H1 (cell line): ENCODE measurements around the gene WIPF3. TPM values are rescaled to one million over a fixed set of nuclear protein-coding genes. Genes with fewer than 3 reads are reported as not detected.

ENCODE experiments used
- CTCF ChIA-PET: fragments of 300-600 bp; sonication (Branson Sonifier 250); formaldehyde crosslinking; loops from one replicate; lab custom pipeline; 2021; ENCODE audit not compliant: partially characterized antibody; lab: Charles Lee
- POLR2A ChIA-PET: fragments of 300-600 bp; sonication (Branson Sonifier 250); formaldehyde crosslinking; loops from one replicate; lab custom pipeline; 2021; ENCODE audit warnings: inconsistent platforms; ENCODE audit not compliant: partially characterized antibody; lab: Charles Lee
- DNase-seq, 2 experiments: peaks; one replicate each; pipeline versions ENCODE4 v3.0.0 to v3.0.0-alpha.2; 2010 to 2022; ENCODE audit warnings: low spot score in 2 of 2, low read depth in 1 of 2, mixed read lengths in 1 of 2
- FAIRE-seq: peaks from 2 replicates; lab custom pipeline; 2011; peaks lifted over from hg19 to GRCh38; lab: Jason Lieb, UNC
- H2AFZ ChIP-seq: 2 replicates; pipeline ENCODE4 v1.8.1; 2012; ENCODE audit warnings: low read length, inconsistent platforms
- H2AK5ac ChIP-seq: 2 replicates; pipeline ENCODE4 v1.6.1; 2013; ENCODE audit warnings: low read depth, low read length
- H2BK120ac ChIP-seq: replicated peaks from 2 replicates; pipeline ENCODE3; 2013; ENCODE audit warnings: low read depth, low read length, inconsistent platforms
- H2BK12ac ChIP-seq: 2 replicates; pipeline ENCODE4 v1.6.1; 2013; ENCODE audit warnings: low read depth, low read length
- H2BK15ac ChIP-seq: 2 replicates; pipeline ENCODE4 v1.6.1; 2013; ENCODE audit warnings: low read length
- H2BK20ac ChIP-seq: 2 replicates; pipeline ENCODE4 v1.6.1; 2013; ENCODE audit warnings: low read length
- H2BK5ac ChIP-seq: 2 replicates; pipeline ENCODE4 v1.6.1; 2013; ENCODE audit warnings: low read depth, low read length
- H3K14ac ChIP-seq: 2 replicates; pipeline ENCODE4 v1.6.1; 2013; ENCODE audit warnings: inconsistent platforms; ENCODE audit not compliant: insufficient read length
- H3K18ac ChIP-seq: 2 replicates; pipeline ENCODE4 v1.6.1; 2013; ENCODE audit warnings: low read length; ENCODE audit errors: extremely low read depth
- H3K23ac ChIP-seq: 2 replicates; pipeline ENCODE4 v1.6.1; 2013; ENCODE audit warnings: inconsistent platforms; ENCODE audit not compliant: insufficient read length
- H3K23me2 ChIP-seq: 2 replicates; pipeline ENCODE4 v1.6.1; 2013; ENCODE audit warnings: low read depth, low read length
- H3K27ac ChIP-seq: 2 replicates; pipeline ENCODE4 v1.6.1; 2011; ENCODE audit warnings: low read depth, low read length, inconsistent platforms
- H3K27me3 ChIP-seq, 4 experiments: replicated peaks in 1 of 4; 1 replicate in 1 of 4; 2 replicates in 3 of 4; pipeline versions ENCODE4 v1.6.1 to v1.8.1; 2011 to 2013; ENCODE audit warnings: low read length in 3 of 4, mild to moderate bottlenecking in 3 of 4, inconsistent platforms in 2 of 4, mixed read lengths in 2 of 4, moderate library complexity in 1 of 4; ENCODE audit not compliant: control insufficient read depth in 3 of 4, insufficient read depth in 3 of 4; ENCODE audit errors: extremely low read depth in 1 of 4
- H3K36me3 ChIP-seq, 4 experiments: 2 replicates each; pipeline versions ENCODE4 v1.6.1 to v1.8.1; 2011 to 2013; ENCODE audit warnings: mild to moderate bottlenecking in 4 of 4, low read length in 3 of 4, moderate library complexity in 2 of 4, control low read depth in 1 of 4, inconsistent platforms in 1 of 4; ENCODE audit not compliant: insufficient read depth in 4 of 4, control insufficient read depth in 2 of 4
- H3K4ac ChIP-seq: replicated peaks from 2 replicates; pipeline ENCODE3; 2013; ENCODE audit warnings: low read length, low read depth, mixed read lengths, inconsistent platforms; ENCODE audit not compliant: insufficient read length
- H3K4me1 ChIP-seq, 4 experiments: replicated peaks in 1 of 4; 1 replicate in 1 of 4; 2 replicates in 3 of 4; pipeline versions ENCODE4 v1.6.1 to v1.8.1; 2011 to 2013; ENCODE audit warnings: low read length in 3 of 4, inconsistent platforms in 2 of 4, mixed read lengths in 1 of 4; ENCODE audit not compliant: insufficient read depth in 4 of 4, control insufficient read depth in 3 of 4
- H3K4me2 ChIP-seq, 2 experiments: 2 replicates each; pipeline versions ENCODE4 v1.6.1 to v1.8.1; 2011 to 2013; ENCODE audit warnings: low read depth in 2 of 2, low read length in 2 of 2, control low read depth in 1 of 2, inconsistent platforms in 1 of 2, mild to moderate bottlenecking in 1 of 2; ENCODE audit not compliant: insufficient read depth in 1 of 2
- H3K4me3 ChIP-seq, 4 experiments: fragments of 200-600, 300-600 bp in 1 of 4; sonication (generic), shearing (Covaris generic), sonication (Bioruptor Twin) in 1 of 4; 2 replicates each; pipeline versions ENCODE4 v1.5.1 to v1.8.1; 2011 to 2016; ENCODE audit warnings: low read length in 4 of 4, low read depth in 3 of 4, control low read depth in 2 of 4, inconsistent platforms in 2 of 4, mild to moderate bottlenecking in 2 of 4, mixed read lengths in 1 of 4, moderate library complexity in 1 of 4; ENCODE audit not compliant: insufficient read depth in 2 of 4; ENCODE audit errors: extremely low read depth in 1 of 4
- H3K56ac ChIP-seq: replicated peaks from 2 replicates; pipeline ENCODE3; 2013; ENCODE audit warnings: low read depth, mild to moderate bottlenecking, mixed read lengths, low read length, inconsistent platforms; ENCODE audit not compliant: insufficient read length
- H3K79me1 ChIP-seq: 2 replicates; pipeline ENCODE4 v1.6.1; 2013; ENCODE audit warnings: low read depth, low read length, control low read depth
- H3K79me2 ChIP-seq, 2 experiments: 2 replicates each; pipeline versions ENCODE4 v1.6.1 to v1.8.1; 2012 to 2013; ENCODE audit warnings: low read length in 2 of 2, mild to moderate bottlenecking in 2 of 2, inconsistent platforms in 1 of 2; ENCODE audit not compliant: insufficient read depth in 2 of 2, control insufficient read depth in 1 of 2
- H3K9ac ChIP-seq, 4 experiments: replicated peaks in 1 of 4; 1 replicate in 1 of 4; 2 replicates in 3 of 4; pipeline versions ENCODE4 v1.6.1 to v1.8.1; 2011 to 2013; ENCODE audit warnings: low read depth in 3 of 4, low read length in 3 of 4, control low read depth in 2 of 4, mild to moderate bottlenecking in 2 of 4, moderate library complexity in 2 of 4, inconsistent platforms in 1 of 4; ENCODE audit errors: extremely low read depth in 1 of 4
- H3K9me3 ChIP-seq, 2 experiments: 2 replicates each; pipeline versions ENCODE4 v1.6.1 to v1.8.1; 2012 to 2013; ENCODE audit warnings: mild to moderate bottlenecking in 2 of 2, moderate library complexity in 2 of 2, control low read depth in 1 of 2, inconsistent platforms in 1 of 2, low read depth in 1 of 2, low read length in 1 of 2, mixed read lengths in 1 of 2; ENCODE audit not compliant: insufficient read depth in 2 of 2
- H4K20me1 ChIP-seq, 2 experiments: replicated peaks in 1 of 2; 2 replicates each; pipeline versions ENCODE3 to v1.8.1; 2011 to 2013; ENCODE audit warnings: inconsistent platforms in 2 of 2, low read length in 2 of 2, mild to moderate bottlenecking in 1 of 2; ENCODE audit not compliant: insufficient read depth in 2 of 2, control insufficient read depth in 1 of 2
- H4K5ac ChIP-seq: 2 replicates; pipeline ENCODE4 v1.6.1; 2013; ENCODE audit warnings: low read length, low read depth, mixed read lengths, inconsistent platforms; ENCODE audit not compliant: insufficient read length
- H4K8ac ChIP-seq: 2 replicates; pipeline ENCODE4 v1.8.0; 2013; ENCODE audit warnings: mild to moderate bottlenecking, moderate library complexity, low read length, inconsistent platforms; ENCODE audit not compliant: insufficient read depth; ENCODE audit errors: extremely low read depth
- H4K91ac ChIP-seq: replicated peaks from 2 replicates; pipeline ENCODE3; 2013; ENCODE audit warnings: low read length, mixed read lengths, inconsistent platforms; ENCODE audit not compliant: insufficient read length
- GABPA ChIP-seq: IDR thresholded peaks from 2 replicates; pipeline ENCODE4 v1.6.1; 2011; ENCODE audit warnings: mild to moderate bottlenecking, low read length, moderate library complexity, borderline replicate concordance; ENCODE audit not compliant: insufficient read depth
- JUN ChIP-seq: IDR thresholded peaks from 2 replicates; pipeline ENCODE4 v1.6.1; 2011; ENCODE audit warnings: low read depth, mild to moderate bottlenecking, improper control_type of control experiment, low read length
- RAD21 ChIP-seq, 2 experiments: IDR thresholded peaks in 1 of 2; conservative IDR thresholded peaks in 1 of 2; 2 replicates each; pipeline ENCODE4 v1.6.1; 2011; ENCODE audit warnings: low read depth in 2 of 2, low read length in 2 of 2, improper control_type of control experiment in 1 of 2, inconsistent platforms in 1 of 2, mild to moderate bottlenecking in 1 of 2, moderate library complexity in 1 of 2
- RFX5 ChIP-seq: IDR thresholded peaks from 2 replicates; pipeline ENCODE4 v1.6.1; 2011; ENCODE audit warnings: low read depth, low read length, improper control_type of control experiment, borderline replicate concordance
- SIN3A ChIP-seq, 2 experiments: IDR thresholded peaks in 1 of 2; conservative IDR thresholded peaks in 1 of 2; 2 replicates each; pipeline ENCODE4 v1.6.1; 2011 to 2012; ENCODE audit warnings: low read length in 2 of 2, improper control_type of control experiment in 1 of 2, low read depth in 1 of 2, mild to moderate bottlenecking in 1 of 2
- SIRT6 ChIP-seq: IDR thresholded peaks from one replicate; pipeline ENCODE4 v1.7.1; 2012; ENCODE audit warnings: low read length, inconsistent platforms
- WGBS, 2 experiments: shearing (Covaris generic) in 1 of 2; methylation state at CpG; one replicate each; pipeline versions ENCODE4 v1.1.6 to v1.1.7; 2013 to 2015; ENCODE audit warnings: low lambda C conversion rate in 2 of 2, mixed read lengths in 2 of 2, inconsistent platforms in 1 of 2, low coverage in 1 of 2, missing lambda C conversion rate in 1 of 2; ENCODE audit not compliant: insufficient replicate concordance in 2 of 2, insufficient coverage in 1 of 2, insufficient read length in 1 of 2; ENCODE audit errors: extremely low coverage in 1 of 2, missing lambda C conversion rate in 1 of 2; 5-methylcytosine and 5-hydroxymethylcytosine counted together
- polyA plus RNA-seq, 7 experiments: library from polyadenylated mRNA; depleted of rRNA in 3 of 7; stranded (reverse) in 5 of 7; unstranded in 2 of 7; fragments of >200 nt in 5 of 7; fragments of 200-250 nt in 2 of 7; gene quantifications; 1 replicate in 5 of 7; 2 replicates in 1 of 7; 4 replicates in 1 of 7; pipeline versions ENCODE4 v1.2.1 to v1.2.3, GENCODE V29; 2011 to 2013; ENCODE audit warnings: missing spikeins in 2 of 7, mixed read lengths in 2 of 7
- total RNA-seq: library from RNA; stranded (reverse); fragmentation: NEBNext Ultra II Directional; extraction: Animal tissue kit (Norgen Biotek cat#: 25700); gene quantifications from 2 replicates; pipeline ENCODE4 v1.2.1, GENCODE V29; 2021
- TF ChIP-seq, protein P1 (sequence below), 3 experiments: IDR thresholded peaks; 1 replicate in 2 of 3; 2 replicates in 1 of 3; pipeline versions ENCODE4 v1.5.1 to v1.6.1; 2011; ENCODE audit warnings: low read length in 3 of 3, mild to moderate bottlenecking in 3 of 3, inconsistent platforms in 2 of 3, low read depth in 1 of 3, moderate library complexity in 1 of 3; ENCODE audit not compliant: insufficient read depth in 1 of 3; ENCODE audit errors: control extremely low read depth in 1 of 3
- TF ChIP-seq, protein P2 (sequence below): IDR thresholded peaks from 2 replicates; pipeline ENCODE4 v1.6.1; 2012; ENCODE audit warnings: inconsistent platforms

WIPF3 gene
- total and polyA plus RNA-seq, 2 of the 8 experiments (the other 6 are each of a cell fraction or from before 2014, with no cell fraction given): 5.0 to 12.1 TPM

DNA sequence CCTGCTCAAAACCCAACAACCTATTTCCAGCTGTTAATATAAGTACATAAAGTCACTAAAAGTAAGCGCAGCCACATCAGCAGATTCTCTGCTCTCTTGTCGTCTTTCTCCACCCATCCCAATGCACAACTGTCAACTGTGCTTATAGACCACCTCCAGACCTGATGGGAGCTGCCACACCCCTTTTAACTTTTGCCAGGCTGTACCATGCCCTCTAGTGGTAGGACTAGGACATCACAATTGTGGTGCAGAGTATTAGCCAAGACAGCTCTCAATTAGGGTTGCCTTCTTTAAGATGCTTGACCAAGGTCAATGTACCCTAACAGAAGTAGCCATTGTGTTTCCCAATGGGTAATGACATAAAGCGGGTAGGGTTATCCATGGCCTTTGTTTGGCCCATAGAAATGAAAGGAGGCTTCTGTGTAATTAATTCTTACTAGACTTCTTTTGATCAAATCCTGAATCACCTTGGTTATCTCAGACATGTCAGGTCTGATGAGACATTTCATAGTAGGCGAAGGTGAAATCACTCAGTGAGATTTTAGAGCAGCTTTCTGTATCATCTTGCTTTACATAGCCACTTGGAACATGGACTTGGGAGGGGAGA lies 115.2 kb downstream of the WIPF3 start:
- H3K14ac ChIP-seq: no peak overlapping the region
- H3K18ac ChIP-seq: no peak overlapping the region
- peaks cover 0 to 2% of the 10 kb centered on the region in 2 experiments for H4K20me1 ChIP-seq
- no peak overlapping the region for H3K4me3 ChIP-seq
- no peak overlapping the region for H2BK15ac ChIP-seq
- DNase-seq: peak; percentile 21 to 67
- H2BK120ac ChIP-seq: no peak overlapping the region
- WGBS, 2 experiments: 49% methylated on average over 4 of the region's 4 CpGs; no CpG with 5 or more reads in 1 of the 2 experiments
- H2AK5ac ChIP-seq: no peak overlapping the region
- no peak overlapping the region for H3K23ac ChIP-seq
- FAIRE-seq: peak; percentile 98
- no peak overlapping the region for H3K4me2 ChIP-seq
- H2BK5ac ChIP-seq: no peak overlapping the region
- CTCF ChIA-PET: interaction anchor here (0.7 to 3.8 kb wide), 50 partner anchors 9 to 286 kb away, joined by 3 to 23 read pairs (median 4); no protein-coding TSS in a partner anchor
- no peak overlapping the region for H2BK20ac ChIP-seq
- POLR2A ChIA-PET: interaction anchor here (0.7 to 1.3 kb wide), 3 partner anchors 37 to 157 kb away, joined by 3 read pairs; no protein-coding TSS in a partner anchor
- no peak overlapping the region for H2BK12ac ChIP-seq
- H3K79me2 ChIP-seq: no peaks in the 10 kb centered on the region
- H3K4ac ChIP-seq: no peak overlapping the region
- H3K4me1 ChIP-seq: no peaks in the 10 kb centered on the region
- H4K91ac ChIP-seq: no peak overlapping the region
- H3K27me3 ChIP-seq: no peaks in the 10 kb centered on the region
- no peak overlapping the region for H3K56ac ChIP-seq
- no peaks in the 10 kb centered on the region; the same call in 1 of the 2 replicates for H3K23me2 ChIP-seq
- no peak overlapping the region for H3K9ac ChIP-seq
- H3K79me1 ChIP-seq: no peaks in the 10 kb centered on the region
- H4K8ac ChIP-seq: no peak overlapping the region
- no peak overlapping the region for H3K27ac ChIP-seq
- no peak overlapping the region for H2AFZ ChIP-seq
- no peaks in the 10 kb centered on the region for H3K9me3 ChIP-seq
- H3K36me3 ChIP-seq: peaks cover 0 to 22% (median 9%) of the 10 kb centered on the region in 4 experiments; a peak in 5 of 8 replicates
- H4K5ac ChIP-seq: no peak overlapping the region
- TF ChIP-seq SIN3A (conservative IDR thresholded peaks at IDR 0.05 in 1 of 2, IDR thresholded peaks at IDR 0.05 in 1 of 2; ENCODE audit: low read depth in 1 of 2, low read length in 2 of 2): peak in 1 of 2 experiments; percentile 81; a peak in 2 of 4 replicates
- peak; percentile 95 to 96 for TF ChIP-seq RAD21 (IDR thresholded peaks at IDR 0.05 in 1 of 2, conservative IDR thresholded peaks at IDR 0.05 in 1 of 2; ENCODE audit: low read depth in 2 of 2, low read length in 2 of 2)
- no peak for TF ChIP-seq RFX5
- TF ChIP-seq, protein P1, sequence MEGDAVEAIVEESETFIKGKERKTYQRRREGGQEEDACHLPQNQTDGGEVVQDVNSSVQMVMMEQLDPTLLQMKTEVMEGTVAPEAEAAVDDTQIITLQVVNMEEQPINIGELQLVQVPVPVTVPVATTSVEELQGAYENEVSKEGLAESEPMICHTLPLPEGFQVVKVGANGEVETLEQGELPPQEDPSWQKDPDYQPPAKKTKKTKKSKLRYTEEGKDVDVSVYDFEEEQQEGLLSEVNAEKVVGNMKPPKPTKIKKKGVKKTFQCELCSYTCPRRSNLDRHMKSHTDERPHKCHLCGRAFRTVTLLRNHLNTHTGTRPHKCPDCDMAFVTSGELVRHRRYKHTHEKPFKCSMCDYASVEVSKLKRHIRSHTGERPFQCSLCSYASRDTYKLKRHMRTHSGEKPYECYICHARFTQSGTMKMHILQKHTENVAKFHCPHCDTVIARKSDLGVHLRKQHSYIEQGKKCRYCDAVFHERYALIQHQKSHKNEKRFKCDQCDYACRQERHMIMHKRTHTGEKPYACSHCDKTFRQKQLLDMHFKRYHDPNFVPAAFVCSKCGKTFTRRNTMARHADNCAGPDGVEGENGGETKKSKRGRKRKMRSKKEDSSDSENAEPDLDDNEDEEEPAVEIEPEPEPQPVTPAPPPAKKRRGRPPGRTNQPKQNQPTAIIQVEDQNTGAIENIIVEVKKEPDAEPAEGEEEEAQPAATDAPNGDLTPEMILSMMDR (IDR thresholded peaks at IDR 0.05; ENCODE audit: control extremely low read depth in 1 of 3, insufficient read depth in 1 of 3, low read depth in 1 of 3, low read length in 3 of 3): peak; percentile 61 to 99 (median 89)
- no peak for TF ChIP-seq GABPA
- TF ChIP-seq JUN: no peak
- TF ChIP-seq SIRT6: no peak
- TF ChIP-seq, protein P2, sequence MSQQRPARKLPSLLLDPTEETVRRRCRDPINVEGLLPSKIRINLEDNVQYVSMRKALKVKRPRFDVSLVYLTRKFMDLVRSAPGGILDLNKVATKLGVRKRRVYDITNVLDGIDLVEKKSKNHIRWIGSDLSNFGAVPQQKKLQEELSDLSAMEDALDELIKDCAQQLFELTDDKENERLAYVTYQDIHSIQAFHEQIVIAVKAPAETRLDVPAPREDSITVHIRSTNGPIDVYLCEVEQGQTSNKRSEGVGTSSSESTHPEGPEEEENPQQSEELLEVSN: no peak
